CD14-positive monocyte (primary cell): Measurements from ENCODE around the gene CFAP221. TPM values are rescaled to one million over a fixed set of nuclear protein-coding genes. Genes with fewer than 3 reads are reported as not detected.

Experiments used
- DNase-seq, 3 donors: peaks; one replicate each; pipeline ENCODE4 v3.0.0-alpha.2; 2011 to 2022
- H2AFZ ChIP-seq: 2 replicates; pipeline ENCODE4 v1.6.0; 2012; ENCODE audit warnings: mild to moderate bottlenecking, low read depth, low read length, inconsistent platforms; ENCODE audit not compliant: insufficient read depth, poor library complexity, severe bottlenecking
- H3K27ac ChIP-seq, 2 donors: 1 replicate in 1 of 2; 2 replicates in 1 of 2; pipeline ENCODE4 v1.5.1; 2012 to 2013; ENCODE audit warnings: low read length in 2 of 2, control low read depth in 1 of 2, inconsistent platforms in 1 of 2, low read depth in 1 of 2, mild to moderate bottlenecking in 1 of 2
- H3K27me3 ChIP-seq, 2 donors: one replicate each; pipeline versions ENCODE4 v1.6.0 to v1.6.1; 2011 to 2013; ENCODE audit warnings: low read length in 2 of 2; ENCODE audit not compliant: control insufficient read depth in 2 of 2, insufficient read depth in 2 of 2
- H3K36me3 ChIP-seq, 2 donors: replicated peaks in 1 of 2; 1 replicate in 1 of 2; 2 replicates in 1 of 2; pipeline versions ENCODE4 v1.5.1 to v1.6.1; 2012 to 2013; ENCODE audit warnings: low read length in 2 of 2, control low read depth in 1 of 2, inconsistent platforms in 1 of 2, mild to moderate bottlenecking in 1 of 2; ENCODE audit not compliant: insufficient read depth in 2 of 2, control insufficient read depth in 1 of 2
- H3K4me1 ChIP-seq, 2 donors: 1 replicate in 1 of 2; 2 replicates in 1 of 2; pipeline versions ENCODE4 v1.5.1 to v1.6.1; 2012 to 2013; ENCODE audit warnings: low read length in 2 of 2, control low read depth in 1 of 2, inconsistent platforms in 1 of 2, mild to moderate bottlenecking in 1 of 2, moderate library complexity in 1 of 2; ENCODE audit not compliant: insufficient read depth in 2 of 2, control insufficient read depth in 1 of 2
- H3K4me2 ChIP-seq: replicated peaks from 2 replicates; pipeline ENCODE3; 2012; ENCODE audit warnings: low read length, moderate library complexity, mild to moderate bottlenecking; ENCODE audit not compliant: poor library complexity, severe bottlenecking; ENCODE audit errors: extremely low read depth
- H3K4me3 ChIP-seq, 3 experiments: fragments of 200-600 bp in 1 of 3; sonication (generic) in 1 of 3; replicated peaks in 1 of 3; 1 replicate in 2 of 3; 2 replicates in 1 of 3; pipeline ENCODE4 v1.5.1; 2011 to 2013; ENCODE audit warnings: low read length in 3 of 3, mild to moderate bottlenecking in 3 of 3, control low read depth in 2 of 3, low read depth in 2 of 3, inconsistent platforms in 1 of 3, moderate library complexity in 1 of 3
- H3K79me2 ChIP-seq: 2 replicates; pipeline ENCODE4 v1.6.0; 2012; ENCODE audit warnings: mild to moderate bottlenecking, control low read depth, inconsistent platforms, low read length, moderate library complexity; ENCODE audit not compliant: insufficient read depth
- H3K9ac ChIP-seq: 2 replicates; pipeline ENCODE4 v1.6.0; 2017; ENCODE audit warnings: low read length, mild to moderate bottlenecking; ENCODE audit not compliant: insufficient read depth, poor library complexity, severe bottlenecking
- H3K9me3 ChIP-seq, 2 donors: replicated peaks in 1 of 2; 1 replicate in 1 of 2; 2 replicates in 1 of 2; pipeline versions ENCODE4 v1.5.1 to v1.6.1; 2012 to 2013; ENCODE audit warnings: low read length in 2 of 2, control low read depth in 1 of 2; ENCODE audit not compliant: control insufficient read depth in 1 of 2, insufficient read depth in 1 of 2
- H4K20me1 ChIP-seq: 2 replicates; pipeline ENCODE4 v1.6.0; 2012; ENCODE audit warnings: mild to moderate bottlenecking, low read length, control low read depth, moderate library complexity; ENCODE audit not compliant: insufficient read depth
- H3K27ac Mint-ChIP-seq, 7 donors: one replicate each; pipeline ENCODE4 v1.8.0; 2020; ENCODE audit warnings: mild to moderate bottlenecking in 7 of 7, mixed read lengths in 7 of 7, moderate library complexity in 6 of 7, inconsistent platforms in 2 of 7
- H3K27me3 Mint-ChIP-seq, 3 donors: one replicate each; pipeline ENCODE4 v1.8.0; 2021 to 2022; ENCODE audit warnings: low read depth in 3 of 3, mild to moderate bottlenecking in 3 of 3, mixed read lengths in 3 of 3, moderate library complexity in 3 of 3, inconsistent platforms in 1 of 3
- H3K36me3 Mint-ChIP-seq, 2 donors: one replicate each; pipeline ENCODE4 v1.8.0; 2020; ENCODE audit warnings: mixed read lengths in 2 of 2, inconsistent platforms in 1 of 2, mild to moderate bottlenecking in 1 of 2
- H3K4me1 Mint-ChIP-seq: one replicate; pipeline ENCODE4 v1.8.0; 2020; ENCODE audit warnings: mild to moderate bottlenecking, mixed read lengths
- H3K4me3 Mint-ChIP-seq, 2 donors: one replicate each; pipeline ENCODE4 v1.8.0; 2020; ENCODE audit warnings: mild to moderate bottlenecking in 2 of 2, mixed read lengths in 2 of 2, moderate library complexity in 1 of 2
- H3K9me3 Mint-ChIP-seq, 7 donors: one replicate each; pipeline ENCODE4 v1.8.0; 2020 to 2022; ENCODE audit warnings: mixed read lengths in 7 of 7, mild to moderate bottlenecking in 6 of 7, moderate library complexity in 6 of 7, inconsistent platforms in 2 of 7
- WGBS: methylation state at CpG from one replicate; pipeline ENCODE4 v1.1.5; 2013; ENCODE audit warnings: missing lambda C conversion rate; ENCODE audit not compliant: insufficient coverage; 5-methylcytosine and 5-hydroxymethylcytosine counted together
- intact Hi-C, 2 donors: fragments of 100-400 bp; cut with micrococcal nuclease; formaldehyde crosslinking; loops; one replicate each; pipeline versions ENCODE4 v1.15.0 to v1.15.1; 2023
- polyA plus RNA-seq, 3 donors: library from polyadenylated mRNA; depleted of rRNA in 1 of 3; unstranded in 2 of 3; stranded (reverse) in 1 of 3; fragments of 300-500 nt in 2 of 3; fragments of >200 nt in 1 of 3; fragmentation: Illumina TruSeq in 2 of 3; gene quantifications; 1 replicate in 2 of 3; 2 replicates in 1 of 3; pipeline ENCODE4 v1.2.3, GENCODE V29; 2012 to 2021
- TF ChIP-seq, protein P1 (sequence below): fragments of 200-600 bp; IDR thresholded peaks from one replicate; pipeline ENCODE4 v1.8.0; 2022; ENCODE audit warnings: antibody characterized with exemption, mild to moderate bottlenecking

Gene CFAP221
- polyA plus RNA-seq, 3 donors: not detected

DNA sequence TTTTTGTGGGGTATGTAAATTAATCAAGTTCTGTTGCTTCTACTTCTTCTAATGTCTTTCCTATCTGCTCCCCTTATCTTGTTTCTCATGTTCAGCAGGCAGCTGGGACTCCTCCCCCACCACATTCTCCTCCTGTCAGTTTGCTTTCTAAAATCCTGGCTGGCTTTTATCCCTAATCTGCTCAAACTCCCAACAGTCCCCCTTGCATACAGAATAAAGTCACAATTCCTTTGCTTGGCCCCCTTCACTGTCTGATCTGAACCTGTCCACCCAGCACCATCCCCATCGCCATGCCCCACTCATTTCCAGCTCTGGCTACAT is 2.2 kb downstream of the CFAP221 start:
- Histone ChIP-seq H3K4me1 (peaks cover 0 to 8% of the 10 kb centered on the region in 2 donors), H3K36me3 (no peaks in the 10 kb centered on the region), H3K9ac (no peak overlapping the region), H3K4me2 (no peak overlapping the region), H3K27ac (no peak overlapping the region), H3K79me2 (no peaks in the 10 kb centered on the region), H2AFZ (no peak overlapping the region), H3K27me3 (peaks cover 46 to 52% of the 10 kb centered on the region in 2 donors), H4K20me1 (no peaks in the 10 kb centered on the region), H3K4me3 (no peak overlapping the region), H3K9me3 (peaks cover 0 to 5% of the 10 kb centered on the region in 2 donors)
- 100% methylated on average over 1 of the region's 1 CpG for WGBS
- no peak for DNase-seq
- Mint-ChIP-seq H3K4me3 (peak overlapping the region in 1 of 2 donors; percentile 28), H3K9me3 (peaks cover 0 to 19% (median 8%) of the 10 kb centered on the region in 7 donors), H3K4me1 (peaks cover 4% of the 10 kb centered on the region), H3K27ac (no peak overlapping the region), H3K36me3 (peaks cover 0 to 7% of the 10 kb centered on the region in 2 donors), H3K27me3 (peaks cover 48 to 57% (median 52%) of the 10 kb centered on the region in 3 donors)
- TF ChIP-seq, protein P1, sequence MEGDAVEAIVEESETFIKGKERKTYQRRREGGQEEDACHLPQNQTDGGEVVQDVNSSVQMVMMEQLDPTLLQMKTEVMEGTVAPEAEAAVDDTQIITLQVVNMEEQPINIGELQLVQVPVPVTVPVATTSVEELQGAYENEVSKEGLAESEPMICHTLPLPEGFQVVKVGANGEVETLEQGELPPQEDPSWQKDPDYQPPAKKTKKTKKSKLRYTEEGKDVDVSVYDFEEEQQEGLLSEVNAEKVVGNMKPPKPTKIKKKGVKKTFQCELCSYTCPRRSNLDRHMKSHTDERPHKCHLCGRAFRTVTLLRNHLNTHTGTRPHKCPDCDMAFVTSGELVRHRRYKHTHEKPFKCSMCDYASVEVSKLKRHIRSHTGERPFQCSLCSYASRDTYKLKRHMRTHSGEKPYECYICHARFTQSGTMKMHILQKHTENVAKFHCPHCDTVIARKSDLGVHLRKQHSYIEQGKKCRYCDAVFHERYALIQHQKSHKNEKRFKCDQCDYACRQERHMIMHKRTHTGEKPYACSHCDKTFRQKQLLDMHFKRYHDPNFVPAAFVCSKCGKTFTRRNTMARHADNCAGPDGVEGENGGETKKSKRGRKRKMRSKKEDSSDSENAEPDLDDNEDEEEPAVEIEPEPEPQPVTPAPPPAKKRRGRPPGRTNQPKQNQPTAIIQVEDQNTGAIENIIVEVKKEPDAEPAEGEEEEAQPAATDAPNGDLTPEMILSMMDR: no peak
- intact Hi-C loops: no loop called here

DNA sequence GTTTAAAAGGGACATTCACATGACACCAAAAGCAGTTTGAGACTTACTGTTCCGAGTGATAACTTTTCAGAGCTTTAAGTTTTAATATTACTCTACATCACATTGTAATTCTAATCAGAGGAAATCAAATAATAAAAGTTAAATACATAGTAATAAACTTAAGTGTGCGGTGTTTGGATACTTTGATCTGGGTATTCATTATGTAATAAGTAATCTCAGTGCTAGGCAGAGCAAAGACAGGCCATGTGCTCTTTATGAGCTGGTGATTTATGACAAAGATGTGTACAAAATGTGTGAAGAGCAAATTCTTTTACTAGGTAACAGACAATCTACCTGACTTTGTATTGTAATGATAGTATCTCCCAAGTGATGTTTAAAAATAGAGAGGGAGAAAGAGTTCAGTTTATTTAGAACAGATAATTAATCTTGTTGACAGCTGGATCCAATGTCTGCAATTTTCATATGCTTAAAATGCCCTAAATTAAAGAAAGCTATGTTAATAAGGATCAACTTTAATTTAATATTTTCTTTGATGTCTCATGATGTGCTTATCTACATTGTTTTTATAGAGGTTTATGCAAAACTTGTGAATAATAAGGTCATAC is 4.4 kb downstream of the CFAP221 start:
- no peaks in the 10 kb centered on the region for H4K20me1 ChIP-seq
- no peaks in the 10 kb centered on the region for H3K36me3 ChIP-seq
- no CpG with 5 or more reads among the region's 2 CpGs for WGBS
- intact Hi-C loops: no loop called here
- Mint-ChIP-seq H3K27ac (no peak overlapping the region), H3K36me3 (peaks cover 0 to 7% of the 10 kb centered on the region in 2 donors), H3K27me3 (peaks cover 36 to 38% (median 38%) of the 10 kb centered on the region in 3 donors), H3K4me1 (peaks cover 4% of the 10 kb centered on the region), H3K4me3 (no peak overlapping the region), H3K9me3 (peaks cover 0 to 16% (median 8%) of the 10 kb centered on the region in 7 donors)
- no peak for DNase-seq
- H3K4me2 ChIP-seq: no peak overlapping the region
- H2AFZ ChIP-seq: no peak overlapping the region
- H3K9ac ChIP-seq: no peak overlapping the region
- TF ChIP-seq, protein P1: no peak
- H3K27ac ChIP-seq: no peak overlapping the region
- no peaks in the 10 kb centered on the region for H3K79me2 ChIP-seq
- H3K27me3 ChIP-seq: peaks cover 31 to 32% of the 10 kb centered on the region in 2 donors
- H3K4me3 ChIP-seq: no peak overlapping the region
- H3K9me3 ChIP-seq: peaks cover 0 to 5% of the 10 kb centered on the region in 2 donors
- H3K4me1 ChIP-seq: peaks cover 0 to 8% of the 10 kb centered on the region in 2 donors
